Mesenchymal stem cell (in vitro differentiated cells and primary cell): Measurements from ENCODE around the gene RGS21.

Experiments used
- DNase-seq: peaks from one replicate; pipeline ENCODE4 v3.0.0-alpha.2; 2013
- H2AFZ ChIP-seq: one replicate; pipeline ENCODE4 v1.6.1; 2013; ENCODE audit warnings: low read depth, mild to moderate bottlenecking, control low read depth, inconsistent platforms, low read length, moderate library complexity
- H2AK5ac ChIP-seq: 2 replicates; pipeline ENCODE4 v1.6.1; 2013; ENCODE audit warnings: low read length, moderate library complexity, mild to moderate bottlenecking, inconsistent platforms; ENCODE audit not compliant: severe bottlenecking
- H2BK120ac ChIP-seq: one replicate; pipeline ENCODE4 v1.6.1; 2013; ENCODE audit warnings: low read depth, mild to moderate bottlenecking, inconsistent platforms, low read length, moderate library complexity
- H2BK12ac ChIP-seq, 2 experiments: one replicate each; pipeline ENCODE4 v1.6.1; 2013; ENCODE audit warnings: inconsistent platforms in 2 of 2, low read length in 2 of 2, mild to moderate bottlenecking in 2 of 2, moderate library complexity in 2 of 2, control low read depth in 1 of 2
- H2BK15ac ChIP-seq: one replicate; pipeline ENCODE4 v1.6.1; 2013; ENCODE audit warnings: mild to moderate bottlenecking, low read depth, inconsistent platforms; ENCODE audit not compliant: poor library complexity, severe bottlenecking
- H2BK5ac ChIP-seq: 2 replicates; pipeline ENCODE4 v1.6.1; 2013; ENCODE audit warnings: low read depth, mild to moderate bottlenecking, low read length, control low read depth, inconsistent platforms; ENCODE audit not compliant: poor library complexity, severe bottlenecking
- H3K14ac ChIP-seq, 2 experiments: one replicate each; pipeline ENCODE4 v1.6.1; 2013; ENCODE audit warnings: inconsistent platforms in 2 of 2, low read length in 2 of 2, control low read depth in 1 of 2, mild to moderate bottlenecking in 1 of 2, moderate library complexity in 1 of 2
- H3K18ac ChIP-seq, 2 experiments: one replicate each; pipeline ENCODE4 v1.6.1; 2013; ENCODE audit warnings: inconsistent platforms in 2 of 2, low read length in 2 of 2, control low read depth in 1 of 2, low read depth in 1 of 2, mild to moderate bottlenecking in 1 of 2
- H3K23ac ChIP-seq, 2 experiments: one replicate each; pipeline ENCODE4 v1.6.1; 2013; ENCODE audit warnings: inconsistent platforms in 2 of 2, low read length in 2 of 2, mild to moderate bottlenecking in 2 of 2, moderate library complexity in 2 of 2, control low read depth in 1 of 2
- H3K27ac ChIP-seq: 2 replicates; pipeline ENCODE4 v1.5.1; 2013; ENCODE audit warnings: mild to moderate bottlenecking, moderate library complexity, low read length, control low read depth, inconsistent platforms; ENCODE audit not compliant: poor library complexity, severe bottlenecking
- H3K27me3 ChIP-seq, 2 experiments: 2 replicates each; pipeline versions ENCODE4 v1.6.1 to v1.7.0; 2013; ENCODE audit warnings: low read length in 2 of 2, mild to moderate bottlenecking in 2 of 2, moderate library complexity in 2 of 2, control low read depth in 1 of 2, inconsistent platforms in 1 of 2; ENCODE audit not compliant: control insufficient read depth in 1 of 2, insufficient read depth in 1 of 2
- H3K36me3 ChIP-seq, 2 experiments: 2 replicates each; pipeline versions ENCODE4 v1.6.1 to v1.7.0; 2013; ENCODE audit warnings: low read length in 2 of 2, control low read depth in 1 of 2, inconsistent platforms in 1 of 2, low read depth in 1 of 2, mild to moderate bottlenecking in 1 of 2; ENCODE audit not compliant: insufficient read depth in 2 of 2, control insufficient read depth in 1 of 2
- H3K4ac ChIP-seq, 2 experiments: one replicate each; pipeline ENCODE4 v1.6.1; 2013; ENCODE audit warnings: inconsistent platforms in 2 of 2, low read length in 2 of 2, mild to moderate bottlenecking in 2 of 2, moderate library complexity in 2 of 2, control low read depth in 1 of 2, low read depth in 1 of 2
- H3K4me1 ChIP-seq: 2 replicates; pipeline ENCODE4 v1.6.1; 2013; ENCODE audit warnings: low read depth, low read length, control low read depth; ENCODE audit not compliant: control insufficient read depth, insufficient read depth
- H3K4me2 ChIP-seq: 2 replicates; pipeline ENCODE4 v1.6.1; 2013; ENCODE audit warnings: low read length, mild to moderate bottlenecking, inconsistent platforms; ENCODE audit not compliant: poor library complexity, severe bottlenecking
- H3K4me3 ChIP-seq, 2 experiments: 2 replicates each; pipeline versions ENCODE4 v1.5.1 to v1.7.0; 2013; ENCODE audit warnings: low read length in 2 of 2, mild to moderate bottlenecking in 2 of 2, control low read depth in 1 of 2, low read depth in 1 of 2; ENCODE audit not compliant: insufficient read depth in 1 of 2
- H3K79me1 ChIP-seq: replicated peaks from 2 replicates; pipeline ENCODE4 v1.6.1; 2013; ENCODE audit warnings: mild to moderate bottlenecking, control low read depth, low read length, inconsistent platforms; ENCODE audit not compliant: poor library complexity, severe bottlenecking
- H3K9ac ChIP-seq: 2 replicates; pipeline ENCODE4 v1.7.0; 2013; ENCODE audit warnings: mild to moderate bottlenecking, low read length, moderate library complexity
- H3K9me3 ChIP-seq: 2 replicates; pipeline ENCODE4 v1.7.0; 2013; ENCODE audit warnings: mild to moderate bottlenecking, low read length; ENCODE audit not compliant: control insufficient read depth
- H4K8ac ChIP-seq: one replicate; pipeline ENCODE4 v1.6.1; 2013; ENCODE audit warnings: inconsistent platforms, mild to moderate bottlenecking, low read length, moderate library complexity
- H4K91ac ChIP-seq: one replicate; pipeline ENCODE4 v1.6.1; 2013; ENCODE audit warnings: mild to moderate bottlenecking, low read length, inconsistent platforms
- WGBS: methylation state at CpG from one replicate; pipeline ENCODE4 v1.1.7; 2013; ENCODE audit warnings: mixed read lengths; 5-methylcytosine and 5-hydroxymethylcytosine counted together

Gene RGS21

GRCh38 chr1:192402571-192402970 is 85.8 kb downstream of the RGS21 start:
- Histone ChIP-seq H2BK12ac (no peak overlapping the region), H4K91ac (no peak overlapping the region), H3K9ac (no peak overlapping the region), H3K79me1 (no peaks in the 10 kb centered on the region), H3K4me2 (no peak overlapping the region), H2AK5ac (no peak overlapping the region), H2BK5ac (no peak overlapping the region), H4K8ac (no peak overlapping the region), H3K23ac (no peak overlapping the region), H2BK120ac (no peak overlapping the region), H3K4me1 (no peaks in the 10 kb centered on the region), H3K27me3 (no peaks in the 10 kb centered on the region), H2BK15ac (no peak overlapping the region), H3K9me3 (no peaks in the 10 kb centered on the region), H3K36me3 (no peaks in the 10 kb centered on the region), H3K18ac (no peak overlapping the region), H3K27ac (no peak overlapping the region), H3K14ac (no peak overlapping the region), H3K4me3 (no peak overlapping the region), H2AFZ (no peak overlapping the region), H3K4ac (no peak overlapping the region)
- DNase-seq: no peak

DNA sequence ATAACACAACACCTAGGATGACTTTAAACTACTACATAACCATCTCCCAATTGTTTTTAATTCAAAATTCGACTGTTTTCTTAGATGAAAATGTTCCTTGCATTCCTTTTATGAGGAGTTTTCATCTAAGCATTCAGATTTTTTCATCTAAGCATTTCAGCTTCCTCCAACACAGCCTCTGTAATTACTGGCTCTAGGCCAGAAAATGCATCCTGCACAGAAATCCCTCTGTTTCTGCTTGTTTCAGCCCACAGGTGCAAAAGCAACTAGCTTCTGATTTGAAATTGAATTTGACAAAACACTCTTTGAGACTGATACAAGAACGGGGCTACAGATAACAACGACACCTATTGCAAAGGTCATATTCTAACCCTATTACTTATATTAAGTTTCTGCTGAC is 90.4 kb downstream of the RGS21 start:
- H3K4ac ChIP-seq: no peak overlapping the region
- no peak overlapping the region for H3K9ac ChIP-seq
- no peak overlapping the region for H4K8ac ChIP-seq
- H4K91ac ChIP-seq: no peak overlapping the region
- WGBS: 13% methylated on average over 1 of the region's 3 CpGs
- DNase-seq: no peak
- H3K4me2 ChIP-seq: no peak overlapping the region
- no peak overlapping the region for H2BK120ac ChIP-seq
- H3K14ac ChIP-seq: no peak overlapping the region
- no peak overlapping the region for H2AK5ac ChIP-seq
- H3K36me3 ChIP-seq: no peaks in the 10 kb centered on the region
- H2BK15ac ChIP-seq: no peak overlapping the region
- no peak overlapping the region for H2BK5ac ChIP-seq
- H3K9me3 ChIP-seq: no peaks in the 10 kb centered on the region
- no peaks in the 10 kb centered on the region for H3K27me3 ChIP-seq
- no peak overlapping the region for H2BK12ac ChIP-seq
- no peak overlapping the region for H3K4me3 ChIP-seq
- no peaks in the 10 kb centered on the region for H3K4me1 ChIP-seq
- no peak overlapping the region for H3K23ac ChIP-seq
- no peaks in the 10 kb centered on the region for H3K79me1 ChIP-seq
- no peak overlapping the region for H3K27ac ChIP-seq
- H2AFZ ChIP-seq: no peak overlapping the region
- no peak overlapping the region for H3K18ac ChIP-seq
